OCI-LY1 (cell line): Measurements from ENCODE around the gene CD320.
"Not testable (repeated sequence)": the region's sequence is repeated elsewhere in the genome, so short reads cannot be mapped to it uniquely, and the experiment has no call there.

Source experiments
- H2AFZ ChIP-seq: fragments of 200-600 bp; sonication (generic), shearing (Covaris generic); 2 replicates; pipeline ENCODE4 v1.6.0; 2014; ENCODE audit warnings: antibody characterized with exemption, mild to moderate bottlenecking, low read length
- H3F3A ChIP-seq: fragments of 200-600 bp; sonication (generic), shearing (Covaris generic); 2 replicates; pipeline ENCODE4 v1.6.0; 2014; ENCODE audit warnings: mild to moderate bottlenecking, antibody characterized with exemption, low read length, moderate library complexity; ENCODE audit not compliant: insufficient read depth
- H3K27ac ChIP-seq: fragments of 200-600 bp; sonication (generic); 2 replicates; pipeline ENCODE4 v1.5.1; 2014; ENCODE audit warnings: low read length, mixed run types, mild to moderate bottlenecking, low read depth; ENCODE audit not compliant: poor library complexity, severe bottlenecking
- H3K27me3 ChIP-seq: fragments of 200-600 bp; sonication (generic); 2 replicates; pipeline ENCODE4 v1.6.0; 2014; ENCODE audit warnings: antibody characterized with exemption, mild to moderate bottlenecking, low read length, moderate library complexity; ENCODE audit not compliant: insufficient read depth
- H3K36me3 ChIP-seq: fragments of 200-600 bp; sonication (generic); 2 replicates; pipeline ENCODE4 v1.6.1; 2014; ENCODE audit warnings: mild to moderate bottlenecking, antibody characterized with exemption, low read length, moderate library complexity, mixed read lengths; ENCODE audit not compliant: insufficient read depth
- H3K4me1 ChIP-seq: fragments of 200-600 bp; sonication (generic); 2 replicates; pipeline ENCODE4 v1.5.1; 2014; ENCODE audit warnings: mild to moderate bottlenecking, low read length, moderate library complexity; ENCODE audit not compliant: insufficient read depth, severe bottlenecking
- H3K4me2 ChIP-seq: fragments of 200-600 bp; sonication (generic), shearing (Covaris generic); 2 replicates; pipeline ENCODE4 v1.6.1; 2014; ENCODE audit warnings: low read length
- H3K4me3 ChIP-seq: fragments of 200-600 bp; sonication (generic); 2 replicates; pipeline ENCODE4 v1.5.1; 2014; ENCODE audit warnings: low read length, low read depth, mild to moderate bottlenecking, mixed read lengths; ENCODE audit not compliant: poor library complexity, severe bottlenecking
- H3K79me2 ChIP-seq: fragments of 200-600 bp; shearing (Covaris generic); 2 replicates; pipeline ENCODE4 v1.6.1; 2016; ENCODE audit warnings: mixed run types, low read length, mixed read lengths; ENCODE audit not compliant: insufficient read depth
- H3K9ac ChIP-seq: fragments of 200-600 bp; sonication (generic), shearing (Covaris generic); 2 replicates; pipeline ENCODE4 v1.6.1; 2014; ENCODE audit warnings: mild to moderate bottlenecking, low read length, mixed read lengths
- H3K9me2 ChIP-seq: fragments of 200-600 bp; sonication (generic), shearing (Covaris generic); 2 replicates; pipeline ENCODE4 v1.6.1; 2014; ENCODE audit warnings: low read depth, mild to moderate bottlenecking, low read length, mixed read lengths
- H3K9me3 ChIP-seq: fragments of 200-600 bp; shearing (Covaris generic); 2 replicates; pipeline ENCODE4 v1.6.1; 2014; ENCODE audit warnings: low read length, mixed read lengths
- H4K20me1 ChIP-seq: fragments of 200-600 bp; sonication (generic), shearing (Covaris generic); 2 replicates; pipeline ENCODE4 v1.6.0; 2016; ENCODE audit warnings: mild to moderate bottlenecking, low read length; ENCODE audit not compliant: insufficient read depth
- EZH2 ChIP-seq: fragments of 200-600 bp; sonication (generic), shearing (Covaris generic); IDR thresholded peaks from 2 replicates; pipeline ENCODE4 v1.8.0; 2017; ENCODE audit warnings: borderline replicate concordance, mixed run types, mild to moderate bottlenecking, antibody characterized with exemption, low read length, moderate library complexity, mixed read lengths
- TF ChIP-seq, protein P1 (sequence below): fragments of 200-600 bp; sonication (generic), shearing (Covaris generic); IDR thresholded peaks from 2 replicates; pipeline ENCODE4 v1.5.1; 2017; ENCODE audit warnings: mild to moderate bottlenecking, antibody characterized with exemption, low read length, moderate library complexity, mixed read lengths

The CD320 gene

DNA sequence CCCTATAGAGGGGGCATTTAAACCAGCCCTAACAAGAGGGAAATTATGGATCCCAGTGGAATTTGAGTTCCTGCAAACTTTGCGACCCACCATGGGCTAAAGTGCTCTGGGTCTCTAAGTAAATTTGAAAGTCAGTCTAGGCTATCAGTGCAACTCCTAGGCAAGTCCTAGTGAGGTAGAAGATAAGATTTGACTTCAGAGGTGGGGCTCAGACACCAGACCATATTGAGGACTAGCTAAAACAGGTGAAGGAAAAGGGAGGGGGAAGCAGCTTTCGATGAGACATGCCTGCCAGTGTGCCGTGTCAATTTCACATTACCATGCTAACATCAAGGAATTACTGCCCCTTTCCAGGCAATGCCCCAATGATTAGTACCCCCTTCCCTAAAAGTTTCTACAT is 38.4 kb downstream of the CD320 start:
- no peaks in the 10 kb centered on the region for H3K79me2 ChIP-seq

DNA sequence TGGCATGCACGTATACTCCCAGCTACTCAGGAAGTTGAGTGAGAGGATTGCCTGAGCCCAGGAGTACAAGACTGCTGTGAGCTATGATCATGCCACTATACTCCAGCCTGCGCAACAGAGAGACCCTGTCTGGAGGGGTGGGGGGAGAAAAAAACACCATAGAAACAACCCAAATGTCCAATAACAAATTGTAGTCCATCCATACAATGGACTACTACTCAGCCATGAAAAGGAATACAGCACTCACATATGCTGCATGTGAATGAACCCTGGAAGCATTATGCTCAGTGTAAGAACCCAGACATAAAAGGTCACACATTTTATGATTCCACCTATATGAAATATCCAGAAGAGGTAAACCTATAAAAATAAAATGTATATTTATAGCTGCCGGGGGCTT is 42.3 kb downstream of the CD320 start:
- Histone ChIP-seq H3F3A (no peaks in the 10 kb centered on the region; the same call in 1 of the 2 replicates), H3K9me3 (no peaks in the 10 kb centered on the region), H3K4me2 (no peak overlapping the region), H3K27ac (no peak overlapping the region), H2AFZ (no peak overlapping the region), H3K36me3 (0 out of 2 replicates have a peak, but pooled peaks cover 10% of the 10 kb centered on the region), H3K4me1 (peaks cover 18% of the 10 kb centered on the region), H3K27me3 (no peaks in the 10 kb centered on the region; the same call in 1 of the 2 replicates), H3K9me2 (no peaks in the 10 kb centered on the region), H4K20me1 (no peaks in the 10 kb centered on the region), H3K79me2 (no peaks in the 10 kb centered on the region), H3K9ac (no peak overlapping the region), H3K4me3 (no peak overlapping the region)
- TF ChIP-seq EZH2: no peak

More for the DNA sequence above, 38.4 kb downstream of the CD320 start:
- Histone ChIP-seq H3K27ac (no peak overlapping the region), H3K9ac (no peak overlapping the region), H3K4me1 (peaks cover 18% of the 10 kb centered on the region), H4K20me1 (no peaks in the 10 kb centered on the region), H3K4me3 (no peak overlapping the region), H3K4me2 (no peak overlapping the region), H3K27me3 (no peaks in the 10 kb centered on the region; the same call in 1 of the 2 replicates), H2AFZ (no peak overlapping the region), H3K9me3 (no peaks in the 10 kb centered on the region), H3K36me3 (no peaks in the 10 kb centered on the region), H3K9me2 (no peaks in the 10 kb centered on the region), H3F3A (no peaks in the 10 kb centered on the region; the same call in 1 of the 2 replicates)
- no peak for TF ChIP-seq EZH2
- TF ChIP-seq, protein P1, sequence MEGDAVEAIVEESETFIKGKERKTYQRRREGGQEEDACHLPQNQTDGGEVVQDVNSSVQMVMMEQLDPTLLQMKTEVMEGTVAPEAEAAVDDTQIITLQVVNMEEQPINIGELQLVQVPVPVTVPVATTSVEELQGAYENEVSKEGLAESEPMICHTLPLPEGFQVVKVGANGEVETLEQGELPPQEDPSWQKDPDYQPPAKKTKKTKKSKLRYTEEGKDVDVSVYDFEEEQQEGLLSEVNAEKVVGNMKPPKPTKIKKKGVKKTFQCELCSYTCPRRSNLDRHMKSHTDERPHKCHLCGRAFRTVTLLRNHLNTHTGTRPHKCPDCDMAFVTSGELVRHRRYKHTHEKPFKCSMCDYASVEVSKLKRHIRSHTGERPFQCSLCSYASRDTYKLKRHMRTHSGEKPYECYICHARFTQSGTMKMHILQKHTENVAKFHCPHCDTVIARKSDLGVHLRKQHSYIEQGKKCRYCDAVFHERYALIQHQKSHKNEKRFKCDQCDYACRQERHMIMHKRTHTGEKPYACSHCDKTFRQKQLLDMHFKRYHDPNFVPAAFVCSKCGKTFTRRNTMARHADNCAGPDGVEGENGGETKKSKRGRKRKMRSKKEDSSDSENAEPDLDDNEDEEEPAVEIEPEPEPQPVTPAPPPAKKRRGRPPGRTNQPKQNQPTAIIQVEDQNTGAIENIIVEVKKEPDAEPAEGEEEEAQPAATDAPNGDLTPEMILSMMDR: no peak

DNA sequence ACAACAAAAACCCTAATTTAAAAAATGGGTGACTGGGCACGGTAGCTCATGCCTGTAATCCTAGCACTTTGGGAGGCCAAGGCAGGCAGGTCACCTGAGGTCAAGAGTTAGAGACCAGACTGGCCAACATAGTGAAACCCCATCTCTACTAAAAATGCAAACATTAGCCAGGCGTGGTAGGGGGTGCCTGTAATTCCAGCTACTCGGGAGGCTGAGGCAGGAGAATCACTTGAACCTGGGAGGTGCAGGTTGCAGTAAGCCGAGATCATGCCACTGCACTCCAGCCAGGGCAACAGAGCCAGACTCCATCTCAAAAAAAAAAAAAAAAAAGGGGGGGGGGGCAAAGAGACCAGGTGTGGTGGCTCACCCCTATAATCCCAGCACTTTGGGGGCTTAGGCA is 43.9 kb downstream of the CD320 start:
- H4K20me1 ChIP-seq, H3K9me2 ChIP-seq, H3K4me3 ChIP-seq, H3K4me2 ChIP-seq, H3K27me3 ChIP-seq, H2AFZ ChIP-seq, H3K9ac ChIP-seq, H3K9me3 ChIP-seq, H3K27ac ChIP-seq, H3K79me2 ChIP-seq, H3F3A ChIP-seq: not testable (repeated sequence)
- Histone ChIP-seq H3K4me1 (peaks cover 13% of the 10 kb centered on the region), H3K36me3 (0 out of 2 replicates have a peak, but pooled peaks cover 13% of the 10 kb centered on the region)

DNA sequence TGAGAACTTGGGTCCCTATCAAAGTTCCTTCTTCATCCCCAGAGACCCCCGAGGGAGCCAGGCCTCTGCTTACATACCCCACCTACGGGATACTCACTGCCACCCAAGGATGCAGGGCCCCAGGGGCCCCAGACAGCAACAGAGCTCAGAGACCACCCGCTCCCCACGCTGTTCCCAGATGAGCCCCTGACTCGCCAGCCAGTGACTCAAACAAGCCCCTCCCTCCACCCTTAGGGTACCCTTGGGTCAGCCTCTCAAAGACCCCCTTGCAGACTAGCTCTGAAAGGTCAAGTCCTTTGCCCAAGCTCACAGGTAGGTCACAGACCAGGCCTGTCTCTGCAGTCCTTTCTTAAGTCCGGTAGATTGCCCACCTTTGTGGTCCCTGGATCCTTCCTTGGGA is 45.7 kb downstream of the CD320 start:
- TF ChIP-seq, protein P1: no peak
- TF ChIP-seq EZH2: no peak
- Histone ChIP-seq H3K27me3 (no peaks in the 10 kb centered on the region), H3K79me2 (no peaks in the 10 kb centered on the region), H3K4me1 (no peaks in the 10 kb centered on the region), H3K4me2 (no peak overlapping the region), H3K36me3 (0 out of 2 replicates have a peak, but pooled peaks cover 21% of the 10 kb centered on the region), H3K9ac (no peak overlapping the region), H2AFZ (no peak overlapping the region), H3K4me3 (no peak overlapping the region), H3F3A (no peaks in the 10 kb centered on the region; the same call in 1 of the 2 replicates), H4K20me1 (no peaks in the 10 kb centered on the region), H3K9me3 (no peaks in the 10 kb centered on the region), H3K9me2 (no peaks in the 10 kb centered on the region), H3K27ac (no peak overlapping the region)
